Coronary artery (tissue), 2 donors: ENCODE data around the gene ST6GALNAC1.
A peak's percentile ranks its signal among the peaks of the same experiment; 100 is the strongest.

Experiments used
- DNase-seq: peaks from one replicate; pipeline ENCODE4 v3.0.0-alpha.2; 2017; ENCODE audit warnings: low spot score
- H3K27ac ChIP-seq, 2 donors: fragments of 200-600 bp; sonication (generic); one replicate each; pipeline ENCODE4 v1.5.1; 2016 to 2019
- H3K4me3 ChIP-seq: fragments of 200-600 bp; sonication (generic); 2 replicates; pipeline ENCODE4 v1.5.1; 2016; ENCODE audit warnings: mild to moderate bottlenecking, moderate library complexity
- CTCF ChIP-seq: fragments of 200-600 bp; sonication (generic); IDR thresholded peaks from one replicate; pipeline ENCODE4 v1.5.1; 2019; ENCODE audit warnings: antibody characterized with exemption

ST6GALNAC1 gene

GRCh38 chr17:76598004-76598439, 45.5 kb downstream of the ST6GALNAC1 start:
- no peak for DNase-seq
- TF ChIP-seq CTCF = no peak
- Histone ChIP-seq H3K27ac (peak overlapping the region in 1 of 2 donors; percentile 21), H3K4me3 (no peak overlapping the region)

- no peak overlapping the region for H3K4me3 ChIP-seq
- TF ChIP-seq CTCF = no peak
- H3K27ac ChIP-seq = no peak overlapping the region
- DNase-seq = no peak
Measured at GRCh38 chr17:76597156-76598003, 46.2 kb downstream of the ST6GALNAC1 start.

- no peak for TF ChIP-seq CTCF
- H3K4me3 ChIP-seq = no peak overlapping the region
- no peak overlapping the region for H3K27ac ChIP-seq
- DNase-seq = no peak
Measured at GRCh38 chr17:76594690-76595089, 48.9 kb downstream of the ST6GALNAC1 start.

GRCh38 chr17:76593959-76594358, 49.6 kb downstream of the ST6GALNAC1 start:
- DNase-seq = no peak
- Histone ChIP-seq H3K4me3 (no peak overlapping the region), H3K27ac (no peak overlapping the region)
- no peak for TF ChIP-seq CTCF

GRCh38 chr17:76593384-76593826, 50.2 kb downstream of the ST6GALNAC1 start:
- DNase-seq = no peak
- Histone ChIP-seq H3K27ac (no peak overlapping the region), H3K4me3 (no peak overlapping the region)
- TF ChIP-seq CTCF = no peak

GRCh38 chr17:76588182-76588581, 55.4 kb downstream of the ST6GALNAC1 start:
- TF ChIP-seq CTCF = no peak

More at GRCh38 chr17:76588182-76588581, 55.4 kb downstream of the ST6GALNAC1 start:
- Histone ChIP-seq H3K27ac (no peak overlapping the region), H3K4me3 (no peak overlapping the region)
- DNase-seq = no peak
